ENCODE data around the gene HIVEP3.

HIVEP3 gene

GRCh38 chr1:41576620-41577019, 342.1 kb downstream of the HIVEP3 start:
- no peak for DNase-seq (ENCODE audit: low read depth in 1 of 2, low spot score in 1 of 2)
- H3K4me3 ChIP-seq (replicated peaks; ENCODE audit: insufficient read depth, low read length): no peak overlapping the region
- H3K27me3 ChIP-seq (ENCODE audit: insufficient read depth, poor library complexity, severe bottlenecking): no peaks in the 10 kb centered on the region
- TF ChIP-seq SPI1 (IDR thresholded peaks at IDR 0.05; ENCODE audit: borderline replicate concordance, low read depth) (no peak), GABPA (IDR thresholded peaks at IDR 0.05; ENCODE audit: low read depth) (no peak), REST (IDR thresholded peaks at IDR 0.05; ENCODE audit: insufficient replicate concordance, low read depth) (no peak), POLR2AphosphoS5 (IDR thresholded peaks at IDR 0.05; ENCODE audit: low read depth) (no peak)
- H3K27ac ChIP-seq (replicated peaks): no peak overlapping the region

- no peak overlapping the region for H3K4me3 ChIP-seq (replicated peaks; ENCODE audit: insufficient read depth, low read length)
- no peak for DNase-seq (ENCODE audit: low read depth in 1 of 2, low spot score in 1 of 2)
- no peak overlapping the region for H3K27ac ChIP-seq (replicated peaks)
- no peak for TF ChIP-seq POLR2AphosphoS5 (IDR thresholded peaks at IDR 0.05; ENCODE audit: low read depth)
- TF ChIP-seq CTCF (IDR thresholded peaks at IDR 0.05; ENCODE audit: insufficient read depth, low read length): no peak
- TF ChIP-seq GABPA (IDR thresholded peaks at IDR 0.05; ENCODE audit: low read depth): no peak
- TF ChIP-seq SPI1 (IDR thresholded peaks at IDR 0.05; ENCODE audit: borderline replicate concordance, low read depth): no peak
- no peak for TF ChIP-seq REST (IDR thresholded peaks at IDR 0.05; ENCODE audit: insufficient replicate concordance, low read depth)
- H3K27me3 ChIP-seq (ENCODE audit: insufficient read depth, poor library complexity, severe bottlenecking): no peaks in the 10 kb centered on the region
Measured at GRCh38 chr1:41576206-41576605, 342.5 kb downstream of the HIVEP3 start.

GRCh38 chr1:41574842-41575241, 343.9 kb downstream of the HIVEP3 start:
- TF ChIP-seq GABPA (IDR thresholded peaks at IDR 0.05; ENCODE audit: low read depth) (no peak), REST (IDR thresholded peaks at IDR 0.05; ENCODE audit: insufficient replicate concordance, low read depth) (no peak), POLR2AphosphoS5 (IDR thresholded peaks at IDR 0.05; ENCODE audit: low read depth) (no peak), SPI1 (IDR thresholded peaks at IDR 0.05; ENCODE audit: borderline replicate concordance, low read depth) (no peak), CTCF (IDR thresholded peaks at IDR 0.05; ENCODE audit: insufficient read depth, low read length) (no peak)
- DNase-seq (ENCODE audit: low read depth in 1 of 2, low spot score in 1 of 2): no peak
- Histone ChIP-seq H3K4me3 (replicated peaks; ENCODE audit: insufficient read depth, low read length) (no peak overlapping the region), H3K27ac (replicated peaks) (no peak overlapping the region), H3K27me3 (ENCODE audit: insufficient read depth, poor library complexity, severe bottlenecking) (no peaks in the 10 kb centered on the region)
